NCI-H2196 (cell line): ENCODE data around the gene BMP8B.
"Not testable (repeated sequence)": the region's sequence is repeated elsewhere in the genome, so short reads cannot be mapped to it uniquely, and the experiment has no call there.

Experiments used
- DNase-seq: peaks from one replicate; lab custom pipeline; 2025; ENCODE audit not compliant: unreplicated experiment; lab: John Stamatoyannopoulos, UW

The BMP8B gene, protein sequence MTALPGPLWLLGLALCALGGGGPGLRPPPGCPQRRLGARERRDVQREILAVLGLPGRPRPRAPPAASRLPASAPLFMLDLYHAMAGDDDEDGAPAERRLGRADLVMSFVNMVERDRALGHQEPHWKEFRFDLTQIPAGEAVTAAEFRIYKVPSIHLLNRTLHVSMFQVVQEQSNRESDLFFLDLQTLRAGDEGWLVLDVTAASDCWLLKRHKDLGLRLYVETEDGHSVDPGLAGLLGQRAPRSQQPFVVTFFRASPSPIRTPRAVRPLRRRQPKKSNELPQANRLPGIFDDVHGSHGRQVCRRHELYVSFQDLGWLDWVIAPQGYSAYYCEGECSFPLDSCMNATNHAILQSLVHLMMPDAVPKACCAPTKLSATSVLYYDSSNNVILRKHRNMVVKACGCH

DNA sequence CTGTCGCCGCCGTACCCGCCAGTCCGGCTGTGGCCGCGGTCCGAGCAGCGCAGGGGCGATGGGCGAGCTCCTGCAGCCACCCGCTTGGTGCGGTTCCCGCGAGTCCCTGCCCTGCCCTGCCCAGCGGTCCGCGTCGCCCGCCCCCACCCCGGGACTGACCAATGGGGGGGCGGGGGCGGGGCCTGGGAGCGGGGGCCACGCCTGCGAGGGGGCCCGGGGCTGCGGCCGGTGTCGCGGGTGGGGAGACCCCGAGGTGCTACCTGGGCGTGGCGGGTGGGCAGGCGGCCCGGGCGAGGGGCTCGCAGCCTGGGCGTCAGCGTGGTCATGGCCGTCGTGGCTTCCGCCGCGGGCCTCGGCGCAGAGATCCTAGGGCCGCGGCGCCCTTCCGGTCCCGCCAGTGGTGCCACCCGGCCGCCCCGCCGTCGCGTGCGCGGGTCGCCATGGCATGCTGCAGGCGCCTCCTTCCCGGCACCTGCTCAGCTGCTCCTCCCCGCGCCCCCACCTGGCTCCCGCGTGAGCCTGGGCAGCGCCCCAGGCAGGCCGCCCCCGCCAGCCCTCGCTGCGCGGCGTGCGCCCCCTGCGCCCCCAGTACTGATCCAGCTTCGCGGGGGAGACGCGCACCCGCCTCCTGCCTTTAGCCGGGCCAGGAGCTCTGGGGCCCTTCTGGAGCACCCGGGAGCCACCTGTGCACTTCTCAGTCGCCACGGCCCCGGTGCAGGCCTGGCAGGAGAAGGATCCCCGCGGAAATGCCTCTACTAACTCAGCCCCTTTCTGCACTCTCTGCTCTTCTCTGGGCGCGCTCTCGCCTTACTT lies at the start of gene BMP8B:
TSS of gene BMP8B (minus strand) at position 108 of the 813 bp plus-strand sequence. CDS start 380 bp downstream, outside the sequence.
- peak; percentile 80 for DNase-seq

DNA sequence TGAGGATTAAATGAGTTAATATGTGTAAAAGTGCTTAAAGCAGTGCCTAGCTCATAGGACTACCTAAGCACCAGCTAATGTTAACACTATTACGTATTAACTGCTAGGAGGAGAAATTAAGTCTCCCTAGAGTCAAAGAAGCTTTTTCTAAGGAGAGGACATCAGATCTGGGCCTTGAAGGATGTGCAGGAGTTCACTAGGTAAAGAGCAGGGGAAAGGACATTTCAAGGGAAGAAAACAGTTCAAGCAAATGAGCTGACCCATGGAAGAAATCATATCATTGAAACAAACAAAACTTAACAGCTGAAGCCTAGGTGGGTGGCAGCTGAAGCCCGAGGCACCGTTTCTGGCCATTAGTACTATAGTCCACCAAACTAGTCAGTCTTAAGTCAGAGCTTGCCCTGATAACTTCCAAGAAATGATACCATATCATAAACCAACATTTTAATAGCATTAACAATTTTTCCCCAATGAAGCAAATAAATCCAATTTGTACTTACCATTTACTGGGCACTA lies 48.0 kb upstream of the BMP8B start:
- no peak for DNase-seq

DNA sequence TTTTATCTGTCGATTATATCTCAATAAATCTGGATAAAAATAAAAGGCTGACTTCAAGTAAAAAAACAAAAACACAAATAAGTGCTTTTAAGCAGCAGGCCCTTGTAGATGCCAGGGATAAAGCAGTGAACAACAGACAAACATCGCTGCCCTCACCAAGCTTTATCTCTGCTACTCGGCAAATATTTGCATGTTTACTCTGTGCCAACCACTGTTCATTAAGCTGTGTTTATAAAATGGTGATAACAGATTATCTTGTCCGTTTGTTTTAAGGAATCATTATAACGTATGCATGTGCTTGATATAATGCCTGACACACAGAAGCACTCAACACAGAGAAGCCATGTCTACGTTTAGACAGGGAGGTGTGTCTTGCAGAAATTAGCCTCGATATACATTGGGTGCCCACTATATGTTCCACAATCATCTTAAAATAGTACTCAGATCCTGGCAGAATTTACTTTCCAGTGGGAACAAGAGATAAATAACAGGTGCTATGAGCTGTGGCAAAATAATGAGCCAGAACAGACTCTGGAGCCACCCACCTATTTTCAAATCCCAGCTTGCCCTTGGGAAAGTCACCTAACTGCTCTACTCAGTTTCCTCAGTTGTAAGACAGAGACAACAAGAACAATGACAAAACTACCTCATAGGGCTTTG lies 47.4 kb upstream of the BMP8B start:
- no peak for DNase-seq

DNA sequence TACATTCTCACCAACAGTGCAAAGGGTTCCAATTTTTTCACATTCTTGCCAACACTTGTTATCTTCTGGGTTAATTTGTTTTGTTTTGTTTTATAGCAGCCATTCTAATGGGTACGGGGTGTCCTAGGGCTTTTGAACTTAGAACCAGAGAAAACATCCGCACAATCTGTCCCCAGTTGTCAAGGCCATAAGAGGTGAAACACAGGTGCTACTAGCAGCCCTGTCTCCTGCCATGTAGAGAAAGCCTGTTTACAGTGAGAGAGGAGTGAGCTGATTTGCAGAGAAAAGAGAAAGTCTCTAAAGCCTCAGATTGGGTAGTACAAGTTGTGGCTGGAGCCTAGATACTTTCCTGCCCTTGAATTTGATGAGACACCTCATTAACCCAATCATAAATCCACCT lies 46.4 kb upstream of the BMP8B start:
- DNase-seq: no peak

DNA sequence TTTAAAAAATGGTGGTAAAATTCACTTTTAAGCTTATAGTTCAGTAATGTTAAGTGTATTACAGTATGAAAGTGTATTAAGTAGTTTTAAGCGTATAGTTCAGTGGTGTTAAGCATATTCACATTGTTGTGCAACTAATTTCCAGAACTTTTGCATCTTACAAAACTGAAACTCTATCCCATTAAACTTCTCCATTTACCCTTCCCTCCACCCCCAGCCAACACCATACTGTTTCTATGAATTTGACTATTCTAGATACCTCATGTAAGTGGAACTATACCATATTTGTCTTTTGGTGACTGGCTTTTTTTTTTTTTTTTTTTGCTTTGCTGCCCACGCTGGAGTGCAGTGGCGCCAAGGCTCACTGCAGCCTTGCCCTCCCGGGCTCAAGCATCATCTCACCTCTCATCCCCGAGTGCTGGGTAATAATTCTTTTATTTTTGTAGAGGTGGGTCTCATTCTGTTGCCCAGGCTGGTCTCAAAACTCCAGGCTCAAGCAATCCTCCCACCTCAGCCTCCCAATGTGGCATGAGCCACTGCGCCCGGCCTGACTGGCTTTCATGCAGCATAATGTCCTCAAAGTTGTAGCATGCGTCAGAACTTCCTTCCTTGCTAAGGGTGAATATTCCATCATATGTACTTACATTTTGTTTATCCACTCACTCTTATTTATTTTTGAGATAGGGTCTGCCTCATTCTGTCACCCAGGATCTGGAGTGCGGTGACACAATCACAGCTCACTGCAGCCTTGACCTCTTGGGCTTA lies 45.1 kb upstream of the BMP8B start:
- DNase-seq: no peak

DNA sequence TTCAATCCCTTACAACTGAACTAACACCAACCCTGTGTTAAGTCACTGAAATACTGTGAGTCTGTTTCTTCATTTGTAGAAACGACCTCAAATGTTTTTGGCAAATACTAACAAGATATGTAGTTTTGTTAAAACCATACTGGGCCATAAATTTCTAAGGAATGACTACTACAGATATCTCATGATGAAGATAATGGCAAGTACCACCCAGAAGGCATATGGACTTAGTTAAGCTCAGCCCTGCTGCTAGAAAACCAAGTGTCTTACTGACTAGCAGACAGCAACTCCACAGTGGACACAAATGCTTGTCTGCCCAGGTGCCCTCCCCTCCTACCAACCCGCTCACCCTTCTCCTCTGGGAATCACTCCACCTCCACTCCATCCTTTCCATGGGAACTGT lies 44.5 kb upstream of the BMP8B start:
- no peak for DNase-seq

DNA sequence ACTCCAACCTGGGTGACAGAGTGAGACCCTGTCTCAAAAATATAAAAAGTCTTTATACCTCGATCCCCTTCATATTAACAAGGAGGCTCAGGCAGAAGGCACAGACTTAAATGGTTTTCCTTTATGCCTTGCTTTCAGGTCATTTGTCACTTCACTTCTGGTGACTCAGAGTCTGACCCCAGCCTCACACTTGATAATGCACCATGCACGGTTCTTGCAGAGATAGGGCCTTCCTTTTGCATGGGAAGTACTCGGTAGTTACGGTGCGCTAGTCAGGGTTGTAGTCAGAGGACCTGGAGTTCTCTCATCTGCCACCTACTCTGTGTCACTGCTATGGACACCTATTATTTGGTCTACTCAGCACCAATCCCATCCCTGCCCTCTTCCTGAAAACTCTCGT lies 43.6 kb upstream of the BMP8B start:
- no peak for DNase-seq

DNA sequence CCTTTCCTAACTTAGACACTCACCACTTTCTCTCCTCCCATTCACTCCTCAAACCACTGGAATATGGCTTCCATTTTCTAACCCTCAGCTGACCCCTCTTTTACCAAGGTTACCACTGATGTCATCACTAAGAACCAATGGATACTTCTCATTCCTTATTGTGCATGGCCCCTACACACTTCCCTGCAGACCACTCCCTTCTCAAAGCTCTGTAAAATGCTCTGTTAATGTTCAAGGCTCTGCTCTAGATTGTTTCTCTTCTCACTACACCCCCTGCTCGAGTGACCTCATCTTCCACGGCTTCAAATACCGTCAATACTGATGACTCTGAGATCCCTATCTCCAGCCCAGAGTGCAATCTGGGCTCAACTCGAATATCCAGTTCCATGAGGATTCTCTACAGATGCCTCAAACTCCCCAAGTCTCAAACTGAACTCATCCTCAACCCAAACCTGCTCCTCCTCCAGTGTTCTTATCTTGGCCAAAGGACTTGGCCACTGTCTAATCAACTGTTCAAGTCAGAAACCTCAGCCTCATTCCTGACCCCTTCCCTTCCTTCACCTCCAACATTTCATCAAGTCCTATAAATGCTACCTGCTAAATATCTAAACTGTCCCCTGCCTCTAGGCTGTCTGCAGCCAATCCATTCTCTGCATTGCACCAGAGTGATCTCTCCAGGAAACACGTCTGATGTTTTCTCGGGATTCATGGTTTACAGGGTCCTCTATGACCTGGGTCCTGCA lies 41.3 kb upstream of the BMP8B start:
- DNase-seq: no peak

DNA sequence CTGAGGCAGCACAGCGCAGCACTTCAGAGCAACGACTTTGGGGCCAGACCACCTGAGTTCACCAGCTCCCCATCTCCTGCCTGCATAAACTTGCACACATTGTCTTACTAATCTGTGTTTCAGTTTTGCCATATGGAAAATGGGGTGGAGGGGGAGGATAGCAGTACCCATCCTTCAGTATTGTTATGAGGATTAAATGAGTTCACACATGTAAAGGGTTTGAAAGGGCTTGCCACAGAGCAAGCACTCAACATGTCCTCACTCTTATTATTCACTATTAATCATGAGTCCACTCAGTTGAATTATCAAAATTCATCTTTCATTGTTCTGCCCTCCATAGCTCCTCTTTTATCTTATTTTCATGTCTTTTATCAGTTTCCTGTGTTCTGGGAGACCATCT lies 40.1 kb upstream of the BMP8B start:
- DNase-seq: no peak

DNA sequence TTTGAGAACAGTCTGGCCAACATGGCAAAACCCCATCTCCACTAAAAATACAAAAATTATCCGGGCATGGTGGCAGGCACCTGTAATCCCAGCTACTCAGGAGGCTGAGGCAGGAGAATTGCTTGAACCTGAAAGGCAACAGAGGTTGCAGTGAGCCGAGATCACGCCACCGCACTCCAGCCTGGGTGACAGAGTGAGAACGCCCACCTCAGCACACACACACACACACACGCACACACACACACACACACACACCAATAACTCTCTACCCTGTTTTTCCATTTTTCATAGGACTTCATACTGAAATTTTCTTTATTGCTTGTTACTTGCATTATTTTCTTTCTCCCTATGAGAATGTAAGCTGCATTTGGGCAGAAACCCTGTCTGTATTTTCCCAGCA lies 39.6 kb upstream of the BMP8B start:
- DNase-seq: not testable (repeated sequence)

DNA sequence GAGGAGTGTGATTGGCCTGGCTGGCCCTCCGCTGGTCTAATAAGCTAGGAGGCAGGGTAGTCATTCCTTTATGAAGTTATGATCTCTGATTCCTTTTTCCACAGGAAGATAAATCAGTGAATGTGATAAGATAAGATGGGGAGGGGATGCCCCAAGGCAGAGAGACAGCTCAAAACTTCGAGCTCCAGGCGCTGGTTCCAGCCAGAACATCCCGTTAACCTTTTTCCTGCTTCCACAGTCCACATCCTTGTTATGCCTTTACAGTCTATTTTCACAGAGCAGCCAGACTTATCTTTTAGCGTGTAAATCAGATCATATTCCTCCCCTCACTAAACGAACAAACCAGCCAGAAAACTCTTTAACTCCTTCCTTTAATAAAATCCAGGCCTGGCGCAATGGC lies 38.5 kb upstream of the BMP8B start:
- DNase-seq: no peak

DNA sequence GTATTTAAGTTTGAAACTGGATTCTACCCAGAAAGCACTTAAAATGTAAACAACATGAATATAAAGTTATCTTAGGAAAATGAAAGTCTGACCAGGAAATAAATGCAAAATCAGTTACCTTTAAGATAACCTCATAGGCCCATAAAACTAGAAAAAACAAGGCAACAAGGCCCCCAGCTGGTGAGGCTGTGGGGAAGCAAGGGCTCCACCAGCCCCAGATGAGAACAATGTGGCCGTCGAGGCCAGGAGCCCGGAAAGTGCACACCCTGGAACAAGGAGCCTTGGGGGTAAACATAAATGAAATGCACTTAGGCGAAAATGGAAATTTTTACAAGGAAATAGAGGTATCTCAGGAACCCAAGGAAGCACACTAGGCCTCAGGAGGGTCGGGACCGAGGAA lies 37.9 kb upstream of the BMP8B start:
- DNase-seq: no peak

DNA sequence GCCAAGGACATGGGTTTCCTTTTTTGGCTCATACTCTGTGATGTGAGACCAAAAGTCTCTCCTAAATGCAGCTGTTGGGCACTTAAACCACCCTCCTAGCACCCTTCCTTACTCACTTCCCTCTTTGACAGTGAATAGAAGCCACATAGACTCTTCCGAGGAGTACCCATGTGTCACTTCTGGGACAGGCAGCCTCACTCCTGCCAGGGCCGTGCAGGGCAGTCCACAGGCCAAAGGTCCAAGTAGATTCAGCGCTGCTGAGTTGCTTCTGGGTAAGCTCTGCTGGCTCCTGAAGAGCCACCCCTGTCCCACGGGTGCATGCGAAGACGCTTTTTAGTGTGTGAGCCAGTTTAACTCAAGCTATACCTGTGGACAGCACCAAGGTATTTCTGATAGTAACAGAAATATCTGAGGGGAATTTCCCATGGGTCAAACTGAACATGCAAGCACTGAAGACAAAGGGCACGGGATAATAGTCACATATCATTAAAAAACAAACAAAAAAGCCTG lies 36.8 kb upstream of the BMP8B start:
- DNase-seq: no peak

DNA sequence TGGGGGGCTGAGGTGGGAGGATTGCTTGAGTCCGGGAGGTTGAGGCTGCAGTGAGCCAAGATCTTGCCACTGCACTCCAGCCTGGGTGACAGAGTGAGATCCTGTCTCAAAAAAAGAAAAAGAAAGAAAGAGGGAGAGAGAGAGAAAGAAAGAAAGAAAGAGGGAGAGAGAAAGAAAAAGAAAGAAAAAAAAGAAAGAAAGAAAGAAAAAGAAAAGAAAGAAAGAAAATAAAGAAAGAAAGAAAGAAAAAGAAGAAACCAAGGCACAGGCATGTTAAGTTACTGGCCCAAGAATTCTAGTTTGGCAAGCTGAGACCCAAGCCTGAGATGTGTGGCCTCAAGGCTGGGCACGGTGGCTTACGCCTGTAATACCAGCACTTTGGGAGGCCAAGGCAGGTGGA lies 34.8 kb upstream of the BMP8B start:
- not testable (repeated sequence) for DNase-seq

DNA sequence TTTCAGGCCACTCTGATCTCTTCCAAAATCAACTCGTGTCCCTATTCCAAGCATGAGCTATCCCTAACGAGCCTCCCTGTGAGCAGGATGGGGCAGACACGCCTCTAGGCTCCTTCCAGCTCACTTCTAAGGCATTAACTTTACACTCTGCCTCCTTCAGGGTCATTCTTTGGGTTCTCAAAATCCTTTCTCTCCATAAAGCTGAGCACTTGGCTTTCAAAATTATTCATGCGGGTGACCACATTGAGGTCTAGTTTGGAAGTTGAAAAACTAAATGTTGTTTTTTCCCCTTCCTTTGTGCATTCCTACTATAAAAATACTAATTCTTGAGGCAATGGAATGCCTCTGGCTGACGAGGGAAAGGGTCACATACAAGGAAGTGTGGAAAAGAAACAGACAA lies 33.5 kb upstream of the BMP8B start:
- DNase-seq: no peak

DNA sequence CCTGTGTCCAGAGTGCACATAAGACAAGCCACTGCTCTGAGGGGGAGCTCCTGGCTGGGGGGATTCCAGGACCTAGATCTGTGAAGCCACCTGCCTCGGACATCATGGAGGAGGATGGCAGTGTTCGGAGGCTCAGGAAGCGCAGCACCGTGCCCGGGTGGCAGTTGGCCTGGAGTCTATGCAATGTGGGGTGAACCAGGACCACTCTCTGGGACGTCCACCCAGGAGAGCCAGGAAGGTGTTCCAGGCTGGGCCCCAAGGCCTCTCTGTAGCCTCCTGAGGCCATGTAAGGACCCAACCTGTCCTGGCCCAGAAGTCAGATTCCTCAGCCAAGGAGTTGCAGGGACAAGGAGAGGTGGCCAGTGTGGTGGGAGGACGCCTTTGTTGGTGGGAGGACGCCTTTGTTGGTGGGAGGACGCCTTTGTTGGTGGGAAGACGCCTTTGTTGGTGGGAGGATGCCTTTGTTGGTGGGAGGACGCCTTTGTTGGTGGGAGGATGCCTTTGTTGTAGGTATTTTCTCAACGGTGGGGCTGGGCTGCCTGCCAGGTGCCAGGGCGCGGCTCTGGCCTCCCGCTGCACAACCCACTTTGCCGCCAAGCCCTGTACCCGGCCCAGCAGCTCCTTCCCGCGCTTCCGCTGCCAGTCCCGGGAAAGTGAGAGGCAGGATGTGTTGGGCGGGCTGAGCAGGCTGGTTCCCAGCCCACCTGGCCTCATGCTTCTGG lies 30.6 kb upstream of the BMP8B start:
- DNase-seq: no peak

DNA sequence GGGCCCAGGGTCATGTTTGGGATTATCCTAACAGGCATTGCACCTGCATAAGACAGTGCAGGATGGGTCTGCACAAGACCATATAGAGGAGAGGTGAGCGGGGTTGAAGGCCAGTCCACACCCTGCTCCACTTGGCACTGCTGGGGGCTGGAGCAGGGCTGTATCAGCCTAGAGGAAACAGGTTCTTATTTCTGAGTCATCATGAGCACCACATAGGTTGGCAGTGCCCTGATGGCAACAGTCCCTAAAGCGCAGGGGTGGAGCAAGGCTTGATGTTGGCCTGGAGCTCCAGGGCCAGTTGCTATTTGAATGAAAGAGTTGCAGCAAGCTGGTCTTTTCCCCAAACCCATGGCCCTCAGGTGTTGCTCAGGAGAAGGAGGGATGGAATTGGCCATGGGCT lies 29.8 kb upstream of the BMP8B start:
- no peak for DNase-seq

DNA sequence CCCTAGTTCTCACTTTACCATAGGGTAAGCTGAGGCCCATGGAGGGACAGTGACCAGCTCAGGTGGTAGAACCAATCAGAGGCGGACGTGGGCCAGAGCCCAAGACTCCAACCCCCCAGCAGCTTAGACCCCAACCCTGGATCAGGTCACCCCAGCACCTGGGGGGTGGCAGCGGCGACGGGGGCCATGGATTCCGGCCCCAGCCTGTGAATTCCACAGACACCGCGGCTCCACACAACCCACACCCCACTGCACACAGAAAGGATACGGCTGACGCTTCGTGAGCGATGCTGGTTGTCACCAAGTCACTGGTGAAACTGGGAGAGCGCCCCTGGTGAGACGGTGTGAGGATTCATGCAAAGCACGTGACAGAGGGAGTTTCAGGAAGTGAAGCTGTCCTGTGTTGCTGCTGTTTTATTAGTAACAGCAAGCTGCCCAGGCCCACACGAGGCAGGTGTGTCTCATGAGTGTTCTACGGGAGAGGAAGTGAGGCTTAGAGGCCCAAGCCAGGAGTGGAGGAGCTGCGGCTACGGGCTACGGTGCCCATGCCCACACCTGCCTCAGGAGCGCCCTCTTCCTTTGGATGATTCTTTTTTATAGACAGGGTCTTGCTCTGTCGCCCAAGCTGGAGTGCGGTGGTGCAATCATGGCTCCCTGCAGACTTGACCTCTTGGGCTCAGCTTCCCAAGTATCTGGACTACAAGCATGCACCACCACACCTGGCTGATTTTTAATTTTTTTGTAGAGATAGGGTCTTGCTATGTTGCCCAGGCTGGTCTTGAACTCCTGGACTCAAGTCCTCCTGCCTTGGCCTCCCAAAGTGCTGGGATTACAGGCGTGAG lies 28.6 kb upstream of the BMP8B start:
- DNase-seq: peak; percentile 92
